ENCODE measurements around the gene CACNG4.

- TF ChIP-seq CTCF (conservative IDR thresholded peaks at IDR 0.05) (no peak), EZH2 (IDR thresholded peaks at IDR 0.05; ENCODE audit: low read depth) (no peak)
Observed at GRCh38 chr17:66953630-66954020, 10.9 kb upstream of the CACNG4 start.

All from PC-9 (cell line).